G401.6 (cell line): Measurements from ENCODE around the gene SLC35F4.
"Not testable (repeated sequence)": the region's sequence is repeated elsewhere in the genome, so short reads cannot be mapped to it uniquely, and the experiment has no call there.

Source experiments
- FAIRE-seq: peaks from 2 replicates; lab custom pipeline; 2012; peaks lifted over from hg19 to GRCh38; lab: Jason Lieb, UNC

SLC35F4 gene

DNA sequence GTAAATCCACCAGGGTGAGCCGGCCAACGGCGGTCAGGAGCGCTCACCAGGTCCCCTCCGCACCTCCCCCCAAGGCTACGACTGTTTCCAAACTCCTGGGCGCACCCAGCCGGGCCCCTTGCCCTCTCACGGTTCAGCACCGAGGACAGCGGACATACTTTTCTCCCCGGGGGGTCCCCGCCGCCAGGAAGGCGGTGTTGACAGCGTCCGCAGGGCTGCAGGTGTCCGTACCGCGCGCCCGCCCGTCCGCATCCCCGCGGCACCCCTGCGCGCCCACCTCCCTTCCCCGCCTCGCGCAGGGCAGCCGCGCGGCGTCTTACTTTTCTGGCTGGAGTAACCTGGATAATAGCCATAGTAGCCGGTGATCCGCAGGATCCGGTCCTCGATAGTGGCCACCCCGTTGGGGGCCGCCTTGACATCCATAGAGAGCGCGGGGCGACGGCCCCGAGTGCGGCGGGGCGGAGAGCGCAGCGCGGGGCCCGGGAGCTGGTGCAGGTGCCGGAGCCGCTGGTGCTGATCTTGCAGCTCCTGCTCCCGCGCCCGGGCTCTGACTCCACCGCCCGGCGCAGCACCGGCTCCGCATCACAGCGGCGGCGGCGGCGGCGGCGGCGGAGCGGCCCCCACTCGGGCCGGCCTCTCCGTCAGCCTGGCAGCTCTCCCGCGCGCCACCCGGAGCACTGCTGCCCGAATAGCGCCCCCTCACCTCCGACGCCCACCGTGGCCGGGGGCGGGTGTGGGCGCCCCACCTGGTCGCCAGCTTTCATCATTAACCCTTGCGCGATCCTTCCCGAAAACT, at the start of gene SLC35F4:
TSS of gene SLC35F4 (minus strand) at position 690 of the 796 bp plus-strand sequence.
- no peak for FAIRE-seq

DNA sequence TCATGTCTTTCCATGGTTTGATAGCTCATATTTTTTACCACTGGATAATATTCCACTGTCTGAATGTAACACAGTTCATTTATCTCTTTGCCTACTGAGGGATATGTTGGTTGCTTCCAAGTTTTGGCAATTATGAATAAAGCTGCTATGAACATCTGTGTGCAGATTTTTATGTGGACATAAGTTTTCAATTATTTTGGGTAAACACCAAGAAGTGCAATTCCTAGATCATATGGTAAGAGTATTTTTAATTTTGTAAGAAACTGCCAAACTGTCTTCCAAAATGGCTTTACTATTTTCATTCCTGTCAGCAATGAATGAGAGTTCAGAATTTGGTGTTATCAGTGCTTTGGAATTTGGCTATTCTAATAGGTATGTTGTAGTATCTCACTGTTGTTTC, 43.7 kb upstream of the SLC35F4 start:
- FAIRE-seq = no peak

DNA sequence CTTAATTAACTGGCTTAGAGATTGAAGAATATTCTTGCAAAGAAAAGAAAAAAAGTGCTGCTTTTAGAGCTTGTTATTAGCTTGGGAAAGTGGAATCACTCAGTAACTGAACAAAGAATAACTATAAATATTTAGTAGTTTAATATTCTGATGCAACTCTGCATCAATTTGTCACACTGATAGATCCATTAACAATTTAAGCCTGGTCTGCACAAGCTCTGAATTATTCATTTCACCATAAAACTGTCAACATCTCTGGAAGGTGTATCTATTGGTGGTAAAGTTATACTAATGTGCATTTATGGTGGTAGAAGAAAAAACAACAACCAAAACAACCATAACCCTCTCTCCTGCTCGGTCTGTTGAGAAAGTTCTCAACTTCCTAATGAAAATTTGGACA, 38.1 kb upstream of the SLC35F4 start:
- no peak for FAIRE-seq

DNA sequence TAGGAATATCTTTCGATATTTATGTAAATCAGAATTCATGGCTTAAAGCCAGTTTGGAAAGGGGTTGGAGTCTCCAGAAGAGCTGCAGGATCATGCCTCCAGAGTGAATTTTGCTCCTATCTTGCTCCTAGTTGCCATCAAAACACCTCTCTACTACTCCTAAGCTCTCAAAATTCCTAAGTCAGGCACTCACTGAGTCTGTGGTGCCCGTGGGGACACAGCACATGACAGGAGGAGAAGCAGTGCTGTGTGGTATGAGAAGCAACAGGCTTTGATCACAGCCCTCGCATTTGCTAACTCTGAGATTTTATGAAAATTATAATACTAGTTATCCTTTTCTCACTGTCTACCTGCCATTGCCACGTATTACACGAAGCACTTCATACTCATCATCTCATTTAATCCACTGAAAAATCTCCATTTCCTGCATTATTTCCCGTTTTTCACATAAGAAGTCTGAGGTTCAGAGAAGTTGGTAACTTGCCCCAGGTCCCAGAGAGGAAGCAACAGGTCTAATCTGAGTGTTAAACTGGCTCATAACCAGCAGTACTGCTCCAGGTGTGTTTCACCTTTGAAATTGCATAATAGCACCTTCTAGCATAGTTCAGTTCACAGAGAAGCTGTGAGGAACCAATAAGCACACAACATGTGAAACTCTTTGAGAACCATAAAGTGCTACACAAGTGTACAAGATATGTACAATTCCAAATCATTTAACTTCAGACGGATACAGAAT, 33.1 kb upstream of the SLC35F4 start:
- no peak for FAIRE-seq

DNA sequence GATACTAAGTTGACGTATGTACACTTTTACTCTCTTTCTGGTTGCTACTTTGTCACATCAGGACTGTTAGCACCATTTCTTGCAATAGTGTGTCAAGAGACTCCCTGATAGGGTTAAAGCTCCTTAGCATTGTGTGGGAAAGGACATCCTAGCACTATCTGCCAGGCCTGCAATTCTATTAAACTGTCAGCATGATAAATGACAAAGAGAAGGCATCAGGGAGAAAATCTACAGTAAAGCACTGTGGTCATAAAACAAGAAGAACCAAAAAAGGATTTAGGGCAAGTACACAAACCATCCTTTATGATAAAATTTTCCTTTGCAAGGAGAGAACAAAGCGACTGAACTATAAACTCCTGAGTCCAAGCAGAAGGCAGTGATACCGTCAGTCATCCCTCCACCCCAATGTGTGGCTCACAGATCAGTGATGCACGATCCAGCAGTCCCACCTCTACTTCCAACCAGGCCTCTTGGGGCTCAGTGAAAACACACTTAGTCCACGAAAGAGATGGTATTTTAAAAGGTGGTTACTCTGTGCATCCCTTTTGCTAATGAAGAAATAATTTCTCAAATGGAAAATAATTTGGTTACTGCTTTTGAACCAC, 31.4 kb upstream of the SLC35F4 start:
- no peak for FAIRE-seq

DNA sequence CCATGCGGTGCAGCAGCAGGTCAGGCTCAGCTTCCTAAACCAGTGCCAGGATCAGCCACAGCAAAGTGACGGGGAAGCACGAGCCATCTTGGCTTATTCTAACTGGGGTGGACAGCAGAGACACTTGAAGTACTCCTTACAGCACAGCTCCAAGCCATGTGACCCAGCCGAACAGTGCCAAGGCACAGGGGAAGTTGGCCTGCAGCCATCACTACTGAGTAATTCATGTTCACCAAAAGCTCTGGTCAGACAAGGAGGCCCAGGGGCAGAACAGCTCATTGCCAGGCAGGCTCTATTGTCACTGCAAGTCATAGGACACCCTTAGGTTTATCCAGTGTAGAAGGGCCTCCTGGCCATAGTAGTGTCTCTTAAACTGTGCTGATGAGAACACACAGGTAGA, 23.4 kb upstream of the SLC35F4 start:
- FAIRE-seq = no peak

DNA sequence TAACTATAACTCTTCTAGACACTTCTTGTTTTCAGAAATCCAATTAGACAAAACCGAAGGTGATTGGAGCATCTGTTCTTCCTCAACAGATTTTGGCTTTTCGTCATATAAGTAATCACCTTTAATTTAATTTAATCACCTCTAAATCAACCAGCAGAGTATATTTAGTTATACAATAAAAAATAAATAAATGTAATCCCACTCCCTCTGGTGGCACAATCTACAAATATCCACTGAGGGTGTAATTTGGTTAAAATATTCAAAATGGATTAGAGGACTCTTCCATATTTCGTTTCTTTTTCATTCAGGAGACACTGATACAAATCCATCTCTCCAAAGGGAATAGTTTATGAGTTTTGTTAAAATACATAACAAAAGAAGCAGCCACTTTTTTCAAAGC, 18.3 kb upstream of the SLC35F4 start:
- no peak for FAIRE-seq

DNA sequence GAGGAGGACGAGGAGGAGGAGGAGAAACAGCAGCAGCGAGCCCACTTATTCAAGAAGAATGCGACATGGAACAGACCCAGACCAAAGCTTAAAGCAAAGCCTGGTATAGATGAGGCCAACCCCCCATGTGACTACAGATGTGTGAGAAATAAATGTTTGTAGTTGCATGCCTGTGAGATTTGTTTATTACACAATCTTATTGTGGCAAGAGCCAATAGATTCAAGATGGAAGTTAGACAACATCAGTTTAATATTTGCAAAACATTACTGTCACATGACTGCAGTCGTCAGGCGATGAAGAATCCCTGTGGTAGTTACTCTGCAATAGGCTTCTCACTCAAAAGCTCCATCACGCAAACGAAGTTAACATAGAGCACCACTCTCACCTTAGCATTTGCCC, 17.2 kb upstream of the SLC35F4 start:
- no peak for FAIRE-seq

DNA sequence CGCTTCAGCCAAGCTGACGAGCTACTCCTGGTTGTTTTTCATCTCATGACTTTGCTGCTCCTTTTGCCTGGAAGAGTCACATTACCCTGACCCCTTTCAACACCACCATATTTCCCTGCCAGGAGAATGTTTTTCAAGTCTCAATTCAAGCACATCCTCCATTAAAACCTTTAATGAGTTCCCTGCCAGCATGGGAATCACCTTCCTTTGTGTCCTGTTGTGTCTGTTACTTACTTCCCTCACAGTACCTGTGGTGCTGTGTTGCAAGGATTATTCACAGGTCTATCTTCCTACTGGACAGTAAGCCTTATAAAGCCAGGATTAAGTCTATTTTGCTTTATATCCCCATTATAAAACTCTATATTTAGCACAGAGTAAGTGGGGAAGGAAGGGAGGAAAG, 13.6 kb upstream of the SLC35F4 start:
- no peak for FAIRE-seq

DNA sequence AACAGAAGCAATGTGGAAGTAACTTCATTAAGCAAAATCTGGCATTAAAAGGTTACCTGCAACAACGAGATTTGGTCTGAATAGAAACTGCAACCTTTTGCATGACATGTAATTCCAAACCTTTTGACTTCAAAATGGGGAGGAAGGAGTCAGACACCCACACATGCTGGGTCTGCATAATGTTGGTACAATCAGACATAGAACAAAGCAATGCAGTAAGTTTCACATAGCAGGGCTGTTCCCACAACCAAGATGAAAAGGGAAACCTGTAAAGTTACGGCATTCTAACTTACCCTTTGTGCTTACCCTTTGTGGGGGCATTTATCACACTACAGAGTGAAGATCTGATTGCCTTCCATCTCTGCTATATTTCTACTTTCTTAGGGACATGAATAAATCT, 10.1 kb upstream of the SLC35F4 start:
- no peak for FAIRE-seq

DNA sequence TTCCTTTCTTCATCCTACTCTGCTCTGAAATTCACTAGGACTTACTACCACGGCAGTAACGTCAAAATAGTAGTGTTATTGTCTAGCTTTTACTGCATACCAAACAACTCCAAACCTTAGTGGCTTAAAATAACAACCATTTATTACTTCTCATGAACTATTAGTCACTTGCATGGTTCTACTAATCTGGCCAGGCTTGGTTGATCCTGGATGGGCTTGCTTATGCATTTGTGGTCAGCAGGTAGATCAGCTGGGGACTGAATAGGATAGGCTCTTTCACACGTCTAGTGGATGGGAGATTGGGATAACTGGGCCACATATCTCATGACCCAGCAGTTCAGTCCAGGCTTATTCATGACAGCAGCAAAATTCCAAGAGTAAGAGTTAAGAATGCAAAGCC, 9.4 kb upstream of the SLC35F4 start:
- FAIRE-seq = no peak

DNA sequence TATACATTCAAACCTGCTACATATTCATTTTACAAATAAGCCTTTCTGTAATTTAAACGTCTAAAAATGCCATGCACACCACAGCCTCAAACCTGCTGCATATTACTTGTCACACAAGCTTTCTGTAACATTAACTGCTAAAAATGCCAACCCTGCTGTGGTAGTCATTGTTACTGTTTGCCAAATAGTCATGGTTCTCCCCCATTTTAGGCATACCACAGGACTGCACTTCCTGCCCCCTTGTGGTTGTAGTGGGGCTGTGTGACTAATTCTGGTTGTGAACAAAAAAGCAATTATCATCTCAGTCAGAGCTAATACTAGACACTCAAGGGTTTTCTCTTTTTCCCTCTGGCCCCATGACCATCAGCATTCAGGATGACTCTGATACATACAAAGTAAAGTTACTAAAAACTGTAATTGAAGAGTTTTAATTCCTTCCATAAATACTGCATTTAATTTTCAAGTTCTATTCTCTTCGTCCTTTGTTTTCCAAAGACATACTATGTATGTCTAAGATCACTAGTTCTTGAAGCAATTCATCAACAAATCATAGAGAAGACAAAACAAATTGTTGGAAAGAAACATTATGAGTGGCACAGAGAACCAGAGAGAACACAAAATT, 5.7 kb upstream of the SLC35F4 start:
- no peak for FAIRE-seq

DNA sequence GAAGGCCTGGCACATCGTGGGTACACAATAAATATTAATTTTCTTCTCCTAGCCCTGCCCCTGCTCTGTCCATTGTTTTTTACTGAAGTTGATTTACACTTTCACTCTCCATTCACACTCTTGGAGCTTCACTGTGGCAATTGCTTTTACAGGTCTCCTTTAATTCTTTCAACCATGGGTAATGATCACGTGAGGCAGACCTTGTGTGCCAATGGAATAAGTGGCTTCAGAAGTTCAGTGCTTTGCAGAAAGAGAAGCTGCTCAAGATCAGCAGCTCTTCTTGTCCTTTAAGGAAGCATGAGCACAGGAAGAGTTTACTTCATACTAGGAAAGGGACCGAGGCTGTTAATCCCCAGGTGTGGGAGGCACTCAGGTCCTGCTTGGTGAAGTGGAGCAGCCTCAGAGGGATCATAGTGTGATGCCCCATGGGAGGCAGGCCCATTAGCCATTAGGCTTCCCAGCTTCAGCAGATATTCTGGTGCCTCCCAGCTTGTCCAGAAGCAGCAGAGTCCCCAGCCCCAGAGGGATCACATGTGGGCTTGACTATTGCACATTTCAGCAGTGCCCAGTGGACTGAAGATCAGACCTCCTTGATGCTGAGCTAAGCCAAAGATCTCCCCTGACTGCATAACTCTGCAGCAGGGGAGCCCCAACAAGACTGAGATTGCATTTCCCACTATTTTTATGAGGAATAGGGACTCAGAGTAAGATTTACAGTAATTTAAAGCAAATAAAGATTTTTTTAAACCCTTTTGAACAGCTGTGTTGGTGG, 5.0 kb upstream of the SLC35F4 start:
- FAIRE-seq = no peak

DNA sequence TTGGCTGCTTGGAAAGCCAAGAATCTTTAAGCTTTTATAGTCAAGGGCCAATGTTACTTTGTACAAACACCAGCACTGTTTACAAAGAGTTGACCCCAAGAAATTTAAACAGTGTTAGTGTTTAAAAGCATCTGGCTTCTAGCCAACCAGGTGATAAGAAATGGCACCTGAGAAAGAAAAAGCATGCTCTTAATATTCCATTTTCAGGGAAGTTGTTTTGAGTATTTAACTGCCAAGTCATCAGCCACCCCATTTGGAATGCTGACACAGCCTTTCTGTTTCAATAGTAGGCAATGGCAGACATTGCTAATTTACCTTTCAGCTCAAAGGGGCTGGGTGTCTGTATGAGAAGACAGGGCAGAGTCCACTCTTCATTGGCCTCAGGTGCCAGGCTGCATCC, 3.7 kb upstream of the SLC35F4 start:
- FAIRE-seq = no peak

DNA sequence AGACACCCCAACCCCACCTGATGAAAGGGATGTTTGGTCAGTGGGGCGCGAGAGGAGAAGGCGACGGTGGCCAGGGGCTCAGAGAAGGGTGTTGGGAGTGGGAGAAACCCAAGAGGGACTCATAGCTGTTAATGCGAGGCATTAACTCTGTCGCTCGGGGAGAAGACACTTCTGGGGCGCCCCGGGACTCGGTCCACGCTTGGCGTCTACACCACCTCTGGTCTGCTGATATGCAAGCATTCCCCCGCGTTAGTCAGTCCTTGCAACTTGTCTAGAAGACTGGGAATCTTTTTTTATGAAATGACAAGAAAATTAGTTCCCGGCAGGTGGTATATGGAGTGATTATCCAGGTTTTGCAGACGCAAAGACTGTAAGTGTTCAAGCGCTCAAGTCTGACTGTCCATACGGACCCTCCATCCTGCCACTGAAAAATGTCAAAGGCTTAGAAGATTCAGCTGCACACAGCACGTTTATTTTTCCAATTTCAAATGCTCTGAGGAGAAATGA, 360 bp upstream of the SLC35F4 start:
- FAIRE-seq = no peak

DNA sequence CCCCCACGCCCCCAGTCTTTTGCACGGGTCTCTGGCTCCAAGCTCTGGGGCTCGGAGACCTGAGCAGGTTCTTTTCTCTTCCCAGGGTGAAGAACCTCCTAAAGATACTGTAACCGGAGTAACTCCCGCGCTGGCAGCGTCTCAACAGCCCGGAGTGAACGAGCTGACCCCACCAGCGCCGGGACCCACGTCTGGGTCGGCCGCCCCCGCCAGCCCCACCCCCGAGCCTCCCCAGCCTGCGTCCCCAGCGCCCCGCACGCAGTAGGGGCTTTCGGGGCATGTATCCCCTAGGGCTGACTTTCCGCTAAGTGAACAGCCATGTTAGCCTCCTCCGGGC, 858 bp downstream of the SLC35F4 start:
- FAIRE-seq = no peak

DNA sequence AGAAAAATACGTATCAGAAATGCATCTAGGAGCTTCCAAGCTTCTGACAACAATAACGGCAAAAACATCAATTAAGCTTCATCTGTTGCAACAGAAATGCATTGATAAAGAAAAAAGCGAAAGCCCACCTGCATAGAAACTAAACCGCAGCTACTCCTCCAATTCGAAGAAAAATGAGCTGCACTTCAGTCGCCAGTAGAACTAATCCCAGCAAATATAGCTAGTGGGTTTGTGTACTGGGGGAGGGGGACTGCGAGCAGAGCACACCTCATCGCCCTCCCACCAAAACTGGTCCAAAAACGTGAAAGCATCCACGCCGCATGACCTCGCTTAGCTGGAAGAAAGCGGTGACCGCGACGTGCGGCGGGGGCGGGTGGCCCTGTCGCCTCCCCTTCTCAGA, 1.2 kb downstream of the SLC35F4 start:
- no peak for FAIRE-seq

DNA sequence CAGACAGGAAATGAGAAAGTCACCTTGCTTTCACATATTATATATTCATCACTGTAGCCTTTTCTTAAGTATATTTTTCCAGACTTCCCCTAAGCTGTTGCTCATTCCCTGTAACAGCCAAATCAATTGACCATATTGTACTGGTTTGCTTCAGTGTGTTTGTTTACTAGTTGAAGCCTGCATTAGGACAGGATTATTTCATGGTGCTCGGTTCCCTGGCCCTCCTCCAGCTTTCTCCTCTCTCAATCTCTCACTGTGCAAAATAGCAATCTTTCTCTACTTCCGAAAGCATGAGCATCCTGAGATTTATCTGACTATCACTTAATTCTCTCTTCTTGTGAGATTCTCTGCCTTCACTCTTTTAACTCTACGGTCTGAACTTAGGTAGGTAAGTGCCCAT, 2.4 kb downstream of the SLC35F4 start:
- FAIRE-seq = no peak

DNA sequence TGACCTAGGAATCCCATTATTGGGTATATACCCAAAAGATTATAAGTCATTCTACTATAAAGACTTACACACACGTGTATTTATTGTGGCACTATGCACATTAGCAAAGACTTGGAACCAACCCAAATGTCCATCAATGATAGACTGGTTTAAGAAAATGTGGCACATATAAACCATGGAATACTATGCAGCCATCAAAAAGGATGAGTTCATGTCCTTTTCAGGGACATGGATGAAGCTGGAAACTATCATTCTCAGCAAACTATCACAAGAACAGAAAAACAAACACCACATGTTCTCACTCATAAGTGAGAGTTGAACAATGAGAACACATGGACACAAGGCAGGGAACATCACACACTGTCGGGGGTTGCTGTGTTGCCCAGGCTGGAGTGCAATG, 10.2 kb downstream of the SLC35F4 start:
- FAIRE-seq = not testable (repeated sequence)

DNA sequence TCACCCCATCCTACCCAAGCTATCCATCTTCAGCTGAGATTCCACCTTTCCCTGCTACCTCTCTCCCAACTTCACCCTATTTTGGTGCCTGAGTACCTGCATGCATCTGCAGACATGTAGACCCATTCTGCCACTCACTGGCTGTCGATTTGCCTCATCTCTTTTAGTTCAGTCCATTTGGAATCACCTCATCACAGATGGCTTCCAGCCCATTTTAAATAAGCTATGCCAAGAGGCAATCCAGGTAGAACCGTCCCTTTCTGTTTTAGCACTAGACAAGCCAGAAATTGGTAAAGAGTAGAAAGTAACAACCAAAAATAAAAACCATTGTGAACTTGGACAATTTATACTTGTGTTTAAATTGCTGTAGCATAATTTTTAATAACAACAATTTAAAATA, 11.3 kb downstream of the SLC35F4 start:
- FAIRE-seq = no peak

DNA sequence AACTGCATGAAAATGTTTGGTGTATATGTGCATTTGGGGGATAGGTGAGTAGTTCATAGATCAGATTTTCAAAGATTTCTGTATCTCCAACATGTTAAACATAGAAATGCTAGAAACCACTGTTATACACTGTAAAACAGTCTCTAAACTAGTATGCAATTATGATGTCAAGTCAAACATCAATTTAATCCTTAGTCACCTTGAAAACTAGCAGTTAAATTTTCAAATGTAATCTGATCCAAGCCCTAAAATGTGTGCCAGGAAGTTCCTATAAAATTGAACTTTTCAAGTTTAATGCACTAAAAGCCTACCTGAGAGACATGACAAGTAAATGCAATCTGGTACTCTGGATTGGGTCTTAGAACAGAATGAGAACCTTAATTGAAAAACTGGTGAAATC, 14.5 kb downstream of the SLC35F4 start:
- no peak for FAIRE-seq

DNA sequence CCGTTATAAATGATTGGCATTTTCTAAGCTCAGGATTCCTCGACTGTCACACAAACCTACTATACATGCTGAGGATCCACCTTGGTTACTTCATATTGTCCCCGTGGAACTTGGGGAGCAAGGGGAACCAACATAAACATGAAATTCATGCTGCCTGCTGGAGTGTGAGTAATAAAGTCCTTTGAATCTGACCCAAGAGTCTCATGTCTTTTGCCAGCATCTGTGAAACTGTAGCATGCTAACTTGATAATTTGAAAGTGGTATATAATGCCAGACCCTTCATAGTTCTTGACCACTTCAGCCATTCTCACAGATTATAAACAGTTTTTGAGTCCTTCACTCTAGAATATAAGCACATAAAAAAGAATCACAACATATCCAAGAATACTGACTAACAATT, 17.1 kb downstream of the SLC35F4 start:
- no peak for FAIRE-seq
